ENCODE results near the gene SULT1C3. TPM values are rescaled to one million over a fixed set of nuclear protein-coding genes. Genes with fewer than 3 reads are reported as not detected.
A peak's percentile ranks its signal among the peaks of the same experiment; 100 is the strongest.

The SULT1C3 gene
- polyA plus RNA-seq, 1 donor (not counting 4 experiments of a cell fraction or from before 2014, with no cell fraction given) = not detected

- H3K9me1 ChIP-seq (ENCODE audit: control insufficient read depth, extremely low read depth, insufficient read depth, low read length) = no peaks in the 10 kb centered on the region
- no peak overlapping the region for H3K4me3 ChIP-seq (ENCODE audit: control insufficient read depth in 2 of 3, extremely low read depth in 1 of 3, insufficient read depth in 2 of 3, low read depth in 1 of 3, low read length in 3 of 3)
- dilution Hi-C loops (cut with MboI; ENCODE audit: extremely low pct_ligation_motif_present, low sequenced_read_pairs) = no loop called here
- H3K36me3 ChIP-seq (ENCODE audit: control insufficient read depth in 2 of 2, extremely low read depth in 1 of 2, insufficient read depth in 2 of 2, low read length in 2 of 2) = no peaks in the 10 kb centered on the region
- peaks cover 13% of the 10 kb centered on the region for H3K4me1 ChIP-seq (ENCODE audit: control insufficient read depth, extremely low read depth, insufficient read depth, low read length)
- TF ChIP-seq CTCF (optimal IDR thresholded peaks at IDR 0.05 in 1 of 3, IDR thresholded peaks at IDR 0.05 in 1 of 3, conservative IDR thresholded peaks at IDR 0.05 in 1 of 3; ENCODE audit: extremely low read depth in 1 of 3, insufficient read depth in 2 of 3, low read length in 3 of 3) (no peak), EZH2 (IDR thresholded peaks at IDR 0.05; ENCODE audit: low read length) (no peak)
- no peak overlapping the region for H3K27ac ChIP-seq (ENCODE audit: control insufficient read depth, insufficient read depth, low read length)
- DNase-seq (ENCODE audit: low read depth, low spot score) (no peak), FAIRE-seq (no peak)
- H3K4me2 ChIP-seq (ENCODE audit: control insufficient read depth, extremely low read depth, insufficient read depth, low read depth, low read length) = no peak overlapping the region
- H4K20me1 ChIP-seq (ENCODE audit: control insufficient read depth, extremely low read depth, insufficient read depth, low read length) = no peaks in the 10 kb centered on the region
- no peaks in the 10 kb centered on the region for H3K9me3 ChIP-seq (ENCODE audit: control insufficient read depth, low read depth, low read length)
- H3K27me3 ChIP-seq (ENCODE audit: control insufficient read depth, extremely low read depth, insufficient read depth, low read length) = no peaks in the 10 kb centered on the region
- H3K79me2 ChIP-seq (ENCODE audit: control insufficient read depth, insufficient read depth, low read length) = no peaks in the 10 kb centered on the region
- no peak overlapping the region for H3K9ac ChIP-seq (ENCODE audit: control insufficient read depth, extremely low read depth, insufficient read depth, low read length)
- H2AFZ ChIP-seq (ENCODE audit: control insufficient read depth, low read length) = no peak overlapping the region
Observed at GRCh38 chr2:108217211-108217610, 22.6 kb upstream of the SULT1C3 start.

- FAIRE-seq (no peak), DNase-seq (ENCODE audit: low read depth, low spot score) (no peak)
- Histone ChIP-seq H4K20me1 (ENCODE audit: control insufficient read depth, extremely low read depth, insufficient read depth, low read length) (no peaks in the 10 kb centered on the region), H3K9me1 (ENCODE audit: control insufficient read depth, extremely low read depth, insufficient read depth, low read length) (no peaks in the 10 kb centered on the region), H3K79me2 (ENCODE audit: control insufficient read depth, insufficient read depth, low read length) (no peaks in the 10 kb centered on the region), H3K9ac (ENCODE audit: control insufficient read depth, extremely low read depth, insufficient read depth, low read length) (no peak overlapping the region), H2AFZ (ENCODE audit: control insufficient read depth, low read length) (peak overlapping the region; percentile 63), H3K27me3 (ENCODE audit: control insufficient read depth, extremely low read depth, insufficient read depth, low read length) (no peaks in the 10 kb centered on the region), H3K4me3 (ENCODE audit: control insufficient read depth in 2 of 3, extremely low read depth in 1 of 3, insufficient read depth in 2 of 3, low read depth in 1 of 3, low read length in 3 of 3) (no peak overlapping the region), H3K4me1 (ENCODE audit: control insufficient read depth, extremely low read depth, insufficient read depth, low read length) (peaks cover 9% of the 10 kb centered on the region), H3K36me3 (ENCODE audit: control insufficient read depth in 2 of 2, extremely low read depth in 1 of 2, insufficient read depth in 2 of 2, low read length in 2 of 2) (no peaks in the 10 kb centered on the region), H3K9me3 (ENCODE audit: control insufficient read depth, low read depth, low read length) (peaks cover 2% of the 10 kb centered on the region), H3K27ac (ENCODE audit: control insufficient read depth, insufficient read depth, low read length) (no peak overlapping the region), H3K4me2 (ENCODE audit: control insufficient read depth, extremely low read depth, insufficient read depth, low read depth, low read length) (no peak overlapping the region)
- TF ChIP-seq CTCF (optimal IDR thresholded peaks at IDR 0.05 in 1 of 3, IDR thresholded peaks at IDR 0.05 in 1 of 3, conservative IDR thresholded peaks at IDR 0.05 in 1 of 3; ENCODE audit: extremely low read depth in 1 of 3, insufficient read depth in 2 of 3, low read length in 3 of 3) = no peak
- TF ChIP-seq EZH2 (IDR thresholded peaks at IDR 0.05; ENCODE audit: low read length) = no peak
- dilution Hi-C loops (cut with MboI; ENCODE audit: extremely low pct_ligation_motif_present, low sequenced_read_pairs) = no loop called here
Observed at GRCh38 chr2:108219688-108220087, 20.1 kb upstream of the SULT1C3 start.

Data from keratinocyte (primary cell).